Raji (cell line): ENCODE measurements around the gene CTNNBL1.
A peak's percentile ranks its signal among the peaks of the same experiment; 100 is the strongest.

Experiments
- POLR2A ChIP-seq: IDR thresholded peaks from 2 replicates; pipeline ENCODE4 v1.6.1; 2011; ENCODE audit warnings: low read depth, low read length, control low read depth; ENCODE audit not compliant: insufficient read depth

The CTNNBL1 gene

GRCh38 chr20:37804584-37805566, 111.0 kb downstream of the CTNNBL1 start:
- peak; percentile 39; the same call in 1 of the 2 replicates for TF ChIP-seq POLR2A

DNA sequence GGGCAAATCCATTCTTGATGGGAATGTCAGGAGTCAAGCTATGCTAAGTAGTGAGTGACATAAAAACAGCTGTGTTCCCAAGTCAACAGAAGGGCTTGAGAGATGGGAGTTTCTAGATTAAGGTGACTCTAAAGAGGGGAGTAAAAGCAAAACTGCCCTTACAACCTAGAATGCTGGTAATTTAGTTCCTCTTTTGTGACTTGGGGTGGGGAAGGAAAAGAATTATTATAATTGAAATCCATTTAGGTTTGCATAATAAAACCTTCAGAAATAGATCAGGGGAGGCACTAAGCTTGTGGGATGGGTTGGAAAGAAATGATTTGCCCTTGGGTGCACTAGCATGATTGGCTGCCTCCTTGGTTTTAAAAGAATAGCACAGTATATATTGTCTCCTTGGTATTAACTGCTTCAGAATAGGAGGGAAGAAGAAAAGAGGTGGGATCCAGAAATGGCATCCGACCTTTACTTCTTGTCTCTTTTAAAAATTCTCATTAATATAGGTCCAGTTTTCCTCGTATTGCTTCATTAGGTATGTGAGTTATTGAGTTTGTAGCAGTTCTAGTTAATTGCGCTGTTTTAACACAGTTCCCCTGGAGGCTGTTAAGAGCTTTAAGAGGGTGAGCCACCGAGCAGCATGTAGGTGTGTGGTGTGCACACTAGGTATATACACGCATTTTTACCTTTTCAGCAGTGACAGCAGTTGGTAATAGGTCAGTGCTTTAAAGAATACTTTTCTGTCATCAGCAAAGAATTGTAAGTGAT, 113.8 kb downstream of the CTNNBL1 start:
- TF ChIP-seq POLR2A = no peak

DNA sequence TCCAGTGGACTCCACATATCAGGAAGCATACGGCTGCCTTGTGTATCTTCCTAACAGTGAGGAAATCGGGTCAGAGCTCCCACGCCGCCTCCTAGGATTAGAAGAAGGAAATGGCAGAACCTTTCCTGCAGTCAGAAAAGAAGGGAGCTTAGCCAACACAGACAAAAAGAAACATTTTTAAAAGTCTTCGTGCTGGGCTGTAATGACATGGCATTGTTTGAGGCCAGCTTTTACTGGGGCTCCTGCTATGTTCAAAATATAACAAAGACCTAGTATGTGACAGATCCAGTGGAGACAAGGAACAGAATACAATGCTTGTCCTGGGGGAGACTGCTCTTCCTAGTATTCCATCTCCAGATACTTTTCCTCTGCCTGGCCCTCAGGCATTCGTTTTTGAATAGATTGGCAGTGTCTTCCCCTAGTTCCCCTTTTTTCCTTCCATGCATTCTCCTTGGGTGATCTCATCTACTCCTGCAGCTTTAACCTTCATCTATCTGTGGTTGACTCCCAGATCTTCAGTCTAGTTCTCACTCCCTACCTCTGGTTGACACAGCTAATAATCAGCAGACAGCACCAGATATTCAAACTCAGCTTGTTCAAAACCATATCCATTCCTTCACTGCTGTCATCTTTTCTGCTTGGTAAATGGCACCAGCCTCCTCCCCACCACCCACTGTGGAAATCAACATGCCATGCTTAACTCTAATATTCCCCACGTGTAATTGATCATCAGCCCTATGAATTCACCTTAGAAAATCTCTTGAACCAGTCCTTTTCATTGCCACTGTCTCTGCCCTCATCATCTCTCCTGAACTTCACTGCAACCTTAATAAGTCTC, 114.6 kb downstream of the CTNNBL1 start:
- TF ChIP-seq POLR2A = no peak

DNA sequence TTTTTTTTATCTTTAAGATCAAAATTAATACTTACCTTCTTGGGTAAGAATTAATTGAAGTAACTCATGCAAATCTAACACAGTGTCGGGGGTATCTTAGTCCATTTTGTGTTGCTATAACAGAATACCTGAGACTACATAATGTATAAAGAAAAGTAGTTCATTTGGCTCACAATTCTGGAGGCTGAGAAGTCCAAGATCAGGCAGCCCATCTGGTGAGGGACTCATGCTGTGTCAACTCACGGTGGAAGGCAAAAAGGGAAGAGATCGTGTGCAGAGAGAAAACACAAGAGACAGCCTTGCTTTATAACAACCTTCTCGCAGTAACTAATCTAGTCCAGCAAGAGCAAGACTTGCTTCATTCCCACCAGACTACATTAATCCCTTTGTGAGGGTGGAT, 116.2 kb downstream of the CTNNBL1 start:
- TF ChIP-seq POLR2A = no peak

GRCh38 chr20:37816003-37816402, 122.2 kb downstream of the CTNNBL1 start:
- TF ChIP-seq POLR2A = no peak

GRCh38 chr20:37816726-37817125, 122.9 kb downstream of the CTNNBL1 start:
- TF ChIP-seq POLR2A = no peak

- no peak for TF ChIP-seq POLR2A
Measured at GRCh38 chr20:37821696-37822095, 127.9 kb downstream of the CTNNBL1 start.

DNA sequence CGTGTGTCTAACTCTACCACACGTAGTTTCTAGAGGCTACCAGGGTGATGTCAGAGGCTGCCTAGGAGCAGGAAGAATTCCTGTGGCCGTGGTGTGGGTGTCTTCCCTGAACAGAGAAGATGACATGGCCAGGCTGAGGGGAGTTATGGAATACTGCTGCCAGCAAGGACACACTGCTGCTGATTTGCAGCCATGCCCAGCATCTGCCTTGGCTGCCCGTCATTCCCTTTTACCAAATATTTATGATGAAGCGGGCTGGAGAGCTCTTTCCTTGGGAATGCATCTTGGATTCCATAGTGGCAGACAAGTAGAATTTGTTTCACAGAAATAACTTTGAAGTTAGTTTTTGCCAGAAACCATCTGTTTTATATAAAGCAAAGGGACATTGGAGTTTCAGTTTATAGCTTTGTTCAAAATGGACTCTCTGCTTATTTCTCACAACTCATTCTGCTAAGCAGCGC, 128.3 kb downstream of the CTNNBL1 start:
- TF ChIP-seq POLR2A = no peak

DNA sequence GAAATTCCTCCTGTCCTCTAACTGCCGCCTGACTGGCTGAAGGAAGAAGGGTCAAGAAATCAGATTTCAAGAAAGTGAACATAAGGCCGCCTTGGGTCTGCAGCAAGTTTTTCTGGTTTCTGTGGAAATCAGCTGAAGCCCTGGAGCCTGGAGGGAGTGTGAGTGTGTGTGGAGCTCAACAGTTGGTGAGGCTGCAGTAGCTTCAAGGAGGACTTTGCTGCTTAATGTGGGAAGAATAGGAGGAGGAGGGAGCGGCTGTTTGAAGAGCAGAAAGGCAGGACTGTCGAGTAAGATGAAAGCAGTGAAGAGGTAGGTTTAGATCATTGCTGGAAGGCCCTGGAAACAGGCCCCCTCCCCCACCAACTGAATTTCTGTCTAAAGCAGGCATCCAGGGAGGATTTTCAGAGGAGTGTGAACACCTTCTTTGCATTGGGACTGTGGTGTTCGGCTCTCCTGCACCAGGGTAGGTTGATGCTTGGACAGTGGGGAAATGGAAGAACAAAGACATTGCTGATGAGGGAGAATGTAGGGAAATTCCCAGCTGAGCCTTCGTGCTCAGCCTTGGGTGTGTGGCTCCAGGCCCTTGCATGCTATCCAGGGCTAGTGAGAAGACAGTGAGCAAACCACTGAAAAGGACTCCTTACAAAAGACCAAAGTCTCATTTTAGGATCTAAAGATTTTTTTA, 129.6 kb downstream of the CTNNBL1 start:
- TF ChIP-seq POLR2A = no peak

- no peak for TF ChIP-seq POLR2A
Measured at GRCh38 chr20:37827605-37828004, 133.8 kb downstream of the CTNNBL1 start.

GRCh38 chr20:37828684-37829083, 134.9 kb downstream of the CTNNBL1 start:
- no peak for TF ChIP-seq POLR2A

DNA sequence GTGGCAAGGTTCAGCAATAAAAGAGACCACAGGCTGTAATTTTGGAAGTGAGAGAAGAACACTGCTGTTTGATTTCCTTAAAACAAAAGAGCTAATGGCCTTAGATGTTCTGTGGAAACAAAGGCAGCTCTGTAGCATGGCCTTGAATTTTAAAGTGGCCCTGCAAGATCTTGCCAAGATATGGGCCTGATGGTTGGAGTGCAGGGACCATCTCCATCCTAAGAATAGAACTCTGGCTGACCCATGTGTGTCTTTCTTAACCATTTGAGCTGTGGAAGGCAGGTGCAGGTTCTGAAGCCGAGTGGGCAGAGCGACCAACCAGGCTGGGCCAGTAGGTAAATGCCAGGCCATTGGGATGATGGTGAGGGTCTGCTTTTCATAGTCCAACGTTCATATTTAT, 135.3 kb downstream of the CTNNBL1 start:
- no peak for TF ChIP-seq POLR2A

- TF ChIP-seq POLR2A = no peak
Measured at GRCh38 chr20:37833221-37833896, 139.5 kb downstream of the CTNNBL1 start.

GRCh38 chr20:37836926-37837325, 143.1 kb downstream of the CTNNBL1 start:
- TF ChIP-seq POLR2A = no peak
